Measurements from ENCODE around the gene ZDHHC7. TPM values are rescaled to one million over a fixed set of nuclear protein-coding genes. Genes with fewer than 3 reads are reported as not detected.

The ZDHHC7 gene
- total RNA-seq, 1 donor from 2014 or later, result 61.4 TPM

- no peak for TF ChIP-seq CTCF (conservative IDR thresholded peaks at IDR 0.05; ENCODE audit: low read depth, low read length)
- DNase-seq (ENCODE audit: low read depth), result no peak
- no peak overlapping the region for H3K4me3 ChIP-seq (ENCODE audit: low read depth, low read length)
These were observed 48.3 kb downstream of the ZDHHC7 start for GRCh38 chr16:84963066-84963465.

GRCh38 chr16:84960942-84961341, 50.4 kb downstream of the ZDHHC7 start:
- no peak for DNase-seq (ENCODE audit: low read depth)
- TF ChIP-seq CTCF (conservative IDR thresholded peaks at IDR 0.05; ENCODE audit: low read depth, low read length), result no peak
- no peak overlapping the region for H3K4me3 ChIP-seq (ENCODE audit: low read depth, low read length)

- no peak for TF ChIP-seq CTCF (conservative IDR thresholded peaks at IDR 0.05; ENCODE audit: low read depth, low read length)
- no peak overlapping the region for H3K4me3 ChIP-seq (ENCODE audit: low read depth, low read length)
- no peak for DNase-seq (ENCODE audit: low read depth)
These were observed 51.4 kb downstream of the ZDHHC7 start for GRCh38 chr16:84959784-84960417.

- no peak overlapping the region for H3K4me3 ChIP-seq (ENCODE audit: low read depth, low read length)
- TF ChIP-seq CTCF (conservative IDR thresholded peaks at IDR 0.05; ENCODE audit: low read depth, low read length), result peak; percentile 39
- no peak for DNase-seq (ENCODE audit: low read depth)
These were observed 52.2 kb downstream of the ZDHHC7 start for GRCh38 chr16:84959045-84959576.

- no peak for TF ChIP-seq CTCF (conservative IDR thresholded peaks at IDR 0.05; ENCODE audit: low read depth, low read length)
- no peak for DNase-seq (ENCODE audit: low read depth)
These were observed 53.5 kb downstream of the ZDHHC7 start for GRCh38 chr16:84957792-84958191.

GRCh38 chr16:84957192-84957591, 54.1 kb downstream of the ZDHHC7 start:
- no peak for DNase-seq (ENCODE audit: low read depth)
- H3K4me3 ChIP-seq (ENCODE audit: low read depth, low read length), result no peak overlapping the region
- no peak for TF ChIP-seq CTCF (conservative IDR thresholded peaks at IDR 0.05; ENCODE audit: low read depth, low read length)

More at GRCh38 chr16:84957792-84958191, 53.5 kb downstream of the ZDHHC7 start:
- H3K4me3 ChIP-seq (ENCODE audit: low read depth, low read length), result no peak overlapping the region

- DNase-seq (ENCODE audit: low read depth), result no peak
- TF ChIP-seq CTCF (conservative IDR thresholded peaks at IDR 0.05; ENCODE audit: low read depth, low read length), result no peak
- no peak overlapping the region for H3K4me3 ChIP-seq (ENCODE audit: low read depth, low read length)
These were observed 55.9 kb downstream of the ZDHHC7 start for GRCh38 chr16:84955427-84955826.
